Stimulated activated CD4-positive, alpha-beta T cell treated with anti-CD3 and anti-CD28 coated beads, TNF-alpha, amount 100 ng/mL, for 24 hours (primary cell): ENCODE results near the gene SPAG16.

Source experiments
- DNase-seq, 3 experiments: peaks; one replicate each; pipeline ENCODE4 v3.0.0-alpha.2; 2020; ENCODE audit warnings: low read depth in 3 of 3

Gene SPAG16

GRCh38 chr2:213284105-213285090 is at the start of gene SPAG16:
SPAG16 (plus strand) TSS chr2:213284464.
- DNase-seq, result peak; percentile 93 to 97 (median 94)

- no peak for DNase-seq
Observed at GRCh38 chr2:213234641-213235040, 49.6 kb upstream of the SPAG16 start.

GRCh38 chr2:213235741-213236140 is 48.5 kb upstream of the SPAG16 start:
- no peak for DNase-seq

- DNase-seq, result no peak
Observed at GRCh38 chr2:213237251-213237650, 47.0 kb upstream of the SPAG16 start.

- DNase-seq, result no peak
Observed at GRCh38 chr2:213237787-213238186, 46.5 kb upstream of the SPAG16 start.

GRCh38 chr2:213238753-213239495 is 45.3 kb upstream of the SPAG16 start:
- no peak for DNase-seq

GRCh38 chr2:213241817-213242216 is 42.4 kb upstream of the SPAG16 start:
- no peak for DNase-seq

GRCh38 chr2:213242653-213243052 is 41.6 kb upstream of the SPAG16 start:
- DNase-seq, result no peak

GRCh38 chr2:213243189-213244044 is 40.8 kb upstream of the SPAG16 start:
- no peak for DNase-seq

GRCh38 chr2:213246497-213247281 is 37.6 kb upstream of the SPAG16 start:
- DNase-seq, result peak; percentile 15 to 43 (median 26)

GRCh38 chr2:213247566-213247965 is 36.7 kb upstream of the SPAG16 start:
- DNase-seq, result no peak

GRCh38 chr2:213248637-213249036 is 35.6 kb upstream of the SPAG16 start:
- no peak for DNase-seq

- DNase-seq, result no peak
Observed at GRCh38 chr2:213249502-213249901, 34.8 kb upstream of the SPAG16 start.

- no peak for DNase-seq
Observed at GRCh38 chr2:213251618-213252017, 32.6 kb upstream of the SPAG16 start.

GRCh38 chr2:213252206-213252605 is 32.1 kb upstream of the SPAG16 start:
- DNase-seq, result no peak

- DNase-seq, result no peak
Observed at GRCh38 chr2:213253162-213253561, 31.1 kb upstream of the SPAG16 start.

GRCh38 chr2:213259266-213259665 is 25.0 kb upstream of the SPAG16 start:
- no peak for DNase-seq

- no peak for DNase-seq
Observed at GRCh38 chr2:213261237-213261636, 23.0 kb upstream of the SPAG16 start.

GRCh38 chr2:213261715-213262114 is 22.5 kb upstream of the SPAG16 start:
- DNase-seq, result no peak

- DNase-seq, result no peak
Observed at GRCh38 chr2:213265679-213266078, 18.6 kb upstream of the SPAG16 start.

GRCh38 chr2:213266421-213266820 is 17.8 kb upstream of the SPAG16 start:
- DNase-seq, result no peak
